KMS-11 (cell line): ENCODE data around the gene MYH15.

ENCODE experiments used
- H2AFZ ChIP-seq: fragments of 200-600 bp; sonication (generic); 2 replicates; pipeline ENCODE4 v1.6.1; 2016; ENCODE audit warnings: antibody characterized with exemption, mixed run types, low read depth
- H3K27ac ChIP-seq: fragments of 200-600 bp; sonication (generic); 2 replicates; pipeline ENCODE4 v1.6.1; 2016; ENCODE audit warnings: mild to moderate bottlenecking, mixed run types
- H3K27me3 ChIP-seq: fragments of 200-600 bp; sonication (generic); 2 replicates; pipeline ENCODE4 v1.6.1; 2017; ENCODE audit warnings: mild to moderate bottlenecking, low read depth, mixed run types, moderate library complexity; ENCODE audit not compliant: insufficient read depth
- H3K36me3 ChIP-seq: fragments of 200-600 bp; sonication (generic); 2 replicates; pipeline ENCODE4 v1.6.1; 2017; ENCODE audit warnings: mild to moderate bottlenecking, mixed run types; ENCODE audit not compliant: insufficient read depth
- H3K4me1 ChIP-seq: fragments of 200-600 bp; sonication (generic); 2 replicates; pipeline ENCODE4 v1.6.1; 2016; ENCODE audit warnings: mild to moderate bottlenecking, low read depth, mixed run types; ENCODE audit not compliant: poor library complexity, severe bottlenecking
- H3K4me2 ChIP-seq: fragments of 200-600 bp; sonication (generic); 2 replicates; pipeline ENCODE4 v1.7.0; 2016; ENCODE audit warnings: mild to moderate bottlenecking, mixed run types
- H3K4me3 ChIP-seq: fragments of 200-600 bp; sonication (generic); IDR thresholded peaks from 2 replicates; pipeline ENCODE4 v1.6.1; 2017; ENCODE audit warnings: low read depth, low read length, mixed read lengths; ENCODE audit not compliant: insufficient read depth
- H3K79me2 ChIP-seq: fragments of 200-600 bp; sonication (generic); 2 replicates; pipeline ENCODE4 v1.6.1; 2016; ENCODE audit warnings: low read depth, mixed run types; ENCODE audit not compliant: insufficient read depth
- H3K9ac ChIP-seq: fragments of 200-600 bp; sonication (generic); 2 replicates; pipeline ENCODE4 v1.6.1; 2016; ENCODE audit warnings: mild to moderate bottlenecking, mixed run types
- H4K20me1 ChIP-seq: fragments of 200-600 bp; sonication (generic); 2 replicates; pipeline ENCODE4 v1.6.1; 2016; ENCODE audit warnings: mild to moderate bottlenecking, mixed run types; ENCODE audit not compliant: insufficient read depth
- CTCF ChIP-seq: fragments of 200-600 bp; sonication (generic); conservative IDR thresholded peaks from 2 replicates; pipeline ENCODE4 v1.6.1; 2017; ENCODE audit warnings: low read depth, mild to moderate bottlenecking, antibody characterized with exemption, low read length, moderate library complexity, mixed read lengths

The MYH15 gene

DNA sequence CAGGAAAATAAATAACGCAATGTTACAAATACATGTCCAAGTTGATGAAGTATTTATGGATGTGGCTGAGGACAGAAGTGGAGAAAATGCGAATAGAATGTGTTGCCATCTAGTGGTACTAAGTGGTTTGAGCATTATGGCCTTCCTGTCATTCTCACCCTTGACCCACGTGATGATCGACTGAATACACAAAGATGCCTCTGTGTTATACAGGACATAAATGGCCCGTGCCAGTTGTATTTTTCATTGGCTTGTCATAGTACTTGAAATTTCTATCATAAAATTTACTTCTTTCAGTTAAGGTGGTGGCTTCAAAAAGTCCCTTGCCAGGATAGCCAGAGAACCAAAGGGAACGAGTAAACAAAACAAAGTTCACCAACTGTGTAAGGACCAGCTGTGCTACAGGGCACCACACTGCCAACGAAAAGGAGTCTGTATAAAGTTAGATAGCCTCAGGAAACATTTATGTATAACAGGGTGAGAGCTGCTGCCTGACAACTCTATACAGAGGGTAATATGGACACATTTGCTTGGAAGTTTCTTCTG is 103.7 kb downstream of the MYH15 start:
- Histone ChIP-seq H3K79me2 (no peaks in the 10 kb centered on the region), H3K4me1 (peaks cover 13% of the 10 kb centered on the region), H3K36me3 (no peaks in the 10 kb centered on the region), H3K27ac (no peak overlapping the region), H3K4me2 (no peak overlapping the region), H3K9ac (no peak overlapping the region), H3K27me3 (no peaks in the 10 kb centered on the region), H2AFZ (peak overlapping the region; percentile 21; the same call in 1 of the 2 replicates), H4K20me1 (no peaks in the 10 kb centered on the region), H3K4me3 (no peak overlapping the region)
- peak; percentile 84 for TF ChIP-seq CTCF

DNA sequence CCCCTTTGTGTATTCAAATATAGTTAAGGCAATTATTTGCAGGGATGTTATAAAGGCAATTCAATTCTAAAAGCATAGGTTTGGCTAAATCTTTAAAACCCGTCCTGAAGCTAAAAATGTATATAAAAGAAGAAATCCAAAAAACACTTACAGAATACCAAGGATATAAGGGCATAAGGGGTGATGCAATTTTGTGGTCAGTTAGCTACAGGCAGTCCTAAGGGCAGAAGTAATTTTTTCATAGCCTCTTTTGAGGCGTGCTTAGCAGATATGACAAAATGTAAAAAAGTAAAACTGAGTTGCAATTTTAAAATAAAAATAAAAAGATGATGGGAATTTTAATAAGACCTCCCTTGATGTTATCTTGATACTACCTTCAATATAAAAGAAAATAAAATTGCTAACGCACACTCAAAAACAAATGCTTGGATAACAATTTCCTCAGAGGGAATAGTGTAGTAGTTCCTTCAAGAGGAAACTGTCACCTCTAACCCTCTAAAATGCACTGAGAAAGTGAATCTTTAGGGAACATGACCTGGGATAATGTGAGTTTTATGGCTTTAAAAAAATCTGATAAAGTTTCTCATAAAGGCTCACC is 104.2 kb downstream of the MYH15 start:
- no peak overlapping the region for H3K9ac ChIP-seq
- no peaks in the 10 kb centered on the region for H4K20me1 ChIP-seq
- H2AFZ ChIP-seq = no peak overlapping the region
- H3K4me2 ChIP-seq = no peak overlapping the region
- no peak for TF ChIP-seq CTCF
- peaks cover 13% of the 10 kb centered on the region for H3K4me1 ChIP-seq
- no peaks in the 10 kb centered on the region for H3K79me2 ChIP-seq
- H3K27me3 ChIP-seq = no peaks in the 10 kb centered on the region
- H3K4me3 ChIP-seq = no peak overlapping the region
- no peak overlapping the region for H3K27ac ChIP-seq
- no peaks in the 10 kb centered on the region for H3K36me3 ChIP-seq

DNA sequence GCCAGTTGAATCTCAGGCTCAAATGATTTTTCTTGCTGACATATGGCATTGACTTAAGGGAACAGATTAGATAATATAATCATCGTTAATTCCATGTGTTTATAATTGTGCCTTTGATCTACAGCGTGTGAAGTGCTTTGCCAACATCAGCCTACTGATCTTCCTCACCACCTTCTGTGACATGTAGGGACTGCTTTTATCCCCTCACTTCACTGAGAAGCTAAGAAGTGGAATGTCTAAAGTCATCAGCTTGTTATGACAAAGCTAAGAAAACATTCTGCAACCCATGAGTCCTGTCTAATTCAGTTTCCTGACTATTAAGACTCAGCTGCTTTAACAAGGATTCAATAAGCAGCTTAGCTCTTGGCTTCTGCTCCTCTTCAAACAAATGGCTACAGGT is 106.0 kb downstream of the MYH15 start:
- H3K36me3 ChIP-seq = no peaks in the 10 kb centered on the region
- no peaks in the 10 kb centered on the region for H3K79me2 ChIP-seq
- no peaks in the 10 kb centered on the region for H3K27me3 ChIP-seq
- no peak for TF ChIP-seq CTCF
- H2AFZ ChIP-seq = no peak overlapping the region
- H3K4me1 ChIP-seq = peaks cover 13% of the 10 kb centered on the region
- no peaks in the 10 kb centered on the region for H4K20me1 ChIP-seq
- H3K4me2 ChIP-seq = no peak overlapping the region
- H3K27ac ChIP-seq = no peak overlapping the region
- no peak overlapping the region for H3K4me3 ChIP-seq
- no peak overlapping the region for H3K9ac ChIP-seq

GRCh38 chr3:108403686-108404345 is 106.6 kb downstream of the MYH15 start:
- Histone ChIP-seq H3K4me2 (no peak overlapping the region), H4K20me1 (no peaks in the 10 kb centered on the region), H3K27ac (no peak overlapping the region), H2AFZ (no peak overlapping the region), H3K4me3 (no peak overlapping the region), H3K79me2 (no peaks in the 10 kb centered on the region), H3K36me3 (no peaks in the 10 kb centered on the region), H3K4me1 (peaks cover 13% of the 10 kb centered on the region), H3K9ac (no peak overlapping the region), H3K27me3 (no peaks in the 10 kb centered on the region)
- TF ChIP-seq CTCF = no peak
